ENCODE results near the gene ARHGAP31.
A peak's percentile ranks its signal among the peaks of the same experiment; 100 is the strongest.
"Not testable (repeated sequence)": the region's sequence is repeated elsewhere in the genome, so short reads cannot be mapped to it uniquely, and the experiment has no call there.

The ARHGAP31 gene

DNA sequence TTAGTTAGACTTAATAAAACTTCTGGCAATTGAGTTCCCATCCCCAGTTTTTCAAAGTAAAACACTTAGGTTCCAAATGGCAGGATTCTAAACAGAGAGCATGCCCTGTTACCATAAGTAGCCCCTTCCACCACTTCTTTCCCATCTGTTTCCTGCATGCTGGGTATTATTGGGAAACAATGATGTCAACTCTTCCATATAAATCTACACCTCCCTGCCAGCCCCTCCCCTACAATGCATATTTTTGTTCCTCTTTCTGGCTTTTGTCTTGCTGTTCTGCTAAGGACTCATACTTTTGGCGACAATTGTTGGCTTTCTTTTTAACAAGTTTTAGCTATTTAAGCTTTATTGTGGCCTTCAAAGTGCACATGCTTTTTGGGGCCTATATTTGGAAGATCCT lies 11.1 kb downstream of the ARHGAP31 start:
- H3K9me3 ChIP-seq = no peaks in the 10 kb centered on the region
- H3K27me3 ChIP-seq = no peaks in the 10 kb centered on the region
- H3K4me3 ChIP-seq = no peak overlapping the region
- no peak overlapping the region for H3K27ac ChIP-seq
- 0 out of 2 replicates have a peak, but pooled peaks cover 8% of the 10 kb centered on the region for H3K4me1 ChIP-seq
- no peaks in the 10 kb centered on the region for H4K20me1 ChIP-seq
- no peaks in the 10 kb centered on the region for H3K36me3 ChIP-seq
- H3K4me2 ChIP-seq = no peak overlapping the region
- no peak overlapping the region for H3K9ac ChIP-seq
- no peak for TF ChIP-seq Cebpa-rat (IDR thresholded peaks at IDR 0.05)

GRCh38 chr3:119306378-119306777 lies 12.2 kb downstream of the ARHGAP31 start:
- H3K4me1 ChIP-seq = peaks cover 11% of the 10 kb centered on the region
- H3K27me3 ChIP-seq, H4K20me1 ChIP-seq, H3K4me2 ChIP-seq, H3K4me3 ChIP-seq, H3K9me3 ChIP-seq, H3K9ac ChIP-seq, H3K27ac ChIP-seq, H3K36me3 ChIP-seq: not testable (repeated sequence)

GRCh38 chr3:119308355-119308754 lies 14.2 kb downstream of the ARHGAP31 start:
- Histone ChIP-seq H3K9me3 (no peaks in the 10 kb centered on the region), H3K9ac (no peak overlapping the region), H3K4me2 (no peak overlapping the region), H3K36me3 (no peaks in the 10 kb centered on the region), H3K27ac (no peak overlapping the region), H3K4me3 (no peak overlapping the region), H4K20me1 (no peaks in the 10 kb centered on the region), H3K4me1 (peaks cover 8% of the 10 kb centered on the region), H3K27me3 (no peaks in the 10 kb centered on the region)
- no peak for TF ChIP-seq Cebpa-rat (IDR thresholded peaks at IDR 0.05)

DNA sequence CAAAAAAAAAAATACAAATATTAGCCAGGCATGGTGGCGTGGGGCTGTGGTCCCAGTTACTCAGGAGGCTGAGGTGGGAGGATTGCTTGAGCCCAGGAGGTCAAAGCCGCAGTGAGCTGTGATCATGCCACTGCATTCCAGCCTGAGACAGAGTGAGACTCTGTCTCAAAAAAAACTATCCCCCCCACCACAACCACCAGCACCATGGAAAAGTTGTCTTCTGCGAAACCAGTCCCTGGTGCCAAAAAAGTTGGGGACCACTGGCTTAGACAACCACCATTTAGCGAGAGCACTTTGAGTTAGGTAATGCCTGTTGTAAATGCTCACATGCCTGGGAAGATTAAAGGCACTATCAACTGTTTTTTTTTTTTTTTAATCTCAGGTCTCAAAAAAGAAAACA lies 15.4 kb downstream of the ARHGAP31 start:
- H3K36me3 ChIP-seq = no peaks in the 10 kb centered on the region
- H3K9me3 ChIP-seq = no peaks in the 10 kb centered on the region
- no peak overlapping the region for H3K27ac ChIP-seq
- no peak overlapping the region for H3K4me2 ChIP-seq
- no peak overlapping the region for H3K4me3 ChIP-seq
- no peak for TF ChIP-seq Cebpa-rat (IDR thresholded peaks at IDR 0.05)
- no peaks in the 10 kb centered on the region for H4K20me1 ChIP-seq
- H3K27me3 ChIP-seq = no peaks in the 10 kb centered on the region
- H3K4me1 ChIP-seq = peaks cover 8% of the 10 kb centered on the region
- no peak overlapping the region for H3K9ac ChIP-seq

- no peaks in the 10 kb centered on the region for H4K20me1 ChIP-seq
- no peak overlapping the region for H3K9ac ChIP-seq
- no peak overlapping the region for H3K4me2 ChIP-seq
- H3K27me3 ChIP-seq = no peaks in the 10 kb centered on the region
- H3K36me3 ChIP-seq = no peaks in the 10 kb centered on the region
- H3K9me3 ChIP-seq = no peaks in the 10 kb centered on the region
- H3K4me1 ChIP-seq = peaks cover 8% of the 10 kb centered on the region
- H3K4me3 ChIP-seq = no peak overlapping the region
- TF ChIP-seq Cebpa-rat (IDR thresholded peaks at IDR 0.05) = no peak
- no peak overlapping the region for H3K27ac ChIP-seq
Observed at GRCh38 chr3:119310071-119310470, 15.9 kb downstream of the ARHGAP31 start.

DNA sequence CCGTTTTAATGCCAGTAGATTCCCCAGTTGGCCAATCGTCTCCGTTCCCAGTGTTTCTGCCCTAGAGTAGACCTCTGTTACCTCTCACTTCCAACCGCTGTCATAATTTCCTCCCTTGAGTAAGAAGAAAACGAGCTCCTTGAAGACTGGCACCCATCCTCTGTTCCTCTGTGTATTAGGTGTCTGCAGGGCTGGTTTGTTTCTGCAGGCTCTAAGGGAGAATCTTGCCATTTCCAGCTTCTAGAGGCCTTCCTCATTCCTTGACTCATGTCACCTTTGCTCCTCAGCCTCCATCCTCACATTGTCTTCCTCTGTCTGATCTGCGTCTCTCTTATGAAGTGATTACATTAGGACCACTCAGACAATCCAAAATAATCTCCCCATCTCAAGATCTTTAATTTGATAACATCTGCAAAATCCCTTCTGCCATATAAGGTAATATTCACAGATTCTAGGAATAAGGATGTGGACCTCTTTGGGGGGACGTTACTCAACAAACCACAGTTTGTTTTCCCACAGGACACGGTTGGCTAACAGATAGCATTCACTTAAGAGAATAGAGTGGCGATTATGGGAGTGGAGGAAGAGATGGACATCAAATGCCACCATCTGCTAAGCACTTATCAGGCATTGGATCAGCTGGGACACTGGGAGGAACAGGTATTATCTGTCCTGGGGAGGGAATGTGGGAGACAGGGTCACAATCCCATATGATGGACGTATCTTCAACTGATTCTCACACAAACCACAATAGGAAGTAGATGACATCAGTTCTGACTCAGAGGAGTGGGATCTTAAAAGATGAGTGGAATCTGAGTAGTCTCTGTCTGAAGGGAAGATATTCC lies 17.1 kb downstream of the ARHGAP31 start:
- TF ChIP-seq Cebpa-rat (IDR thresholded peaks at IDR 0.05) = no peak
- H3K27me3 ChIP-seq = no peaks in the 10 kb centered on the region
- H3K9ac ChIP-seq = no peak overlapping the region
- H3K27ac ChIP-seq = no peak overlapping the region
- no peak overlapping the region for H3K4me3 ChIP-seq
- H3K36me3 ChIP-seq = no peaks in the 10 kb centered on the region
- peaks cover 8% of the 10 kb centered on the region for H3K4me1 ChIP-seq
- H3K4me2 ChIP-seq = peak overlapping the region; percentile 45
- no peaks in the 10 kb centered on the region for H3K9me3 ChIP-seq
- H4K20me1 ChIP-seq = no peaks in the 10 kb centered on the region

GRCh38 chr3:119313461-119313860 lies 19.3 kb downstream of the ARHGAP31 start:
- Histone ChIP-seq H3K4me1 (peaks cover 8% of the 10 kb centered on the region), H3K9me3 (no peaks in the 10 kb centered on the region), H3K27me3 (no peaks in the 10 kb centered on the region), H3K4me2 (no peak overlapping the region), H4K20me1 (no peaks in the 10 kb centered on the region), H3K36me3 (no peaks in the 10 kb centered on the region), H3K9ac (no peak overlapping the region), H3K27ac (no peak overlapping the region), H3K4me3 (no peak overlapping the region)
- TF ChIP-seq Cebpa-rat (IDR thresholded peaks at IDR 0.05) = no peak

DNA sequence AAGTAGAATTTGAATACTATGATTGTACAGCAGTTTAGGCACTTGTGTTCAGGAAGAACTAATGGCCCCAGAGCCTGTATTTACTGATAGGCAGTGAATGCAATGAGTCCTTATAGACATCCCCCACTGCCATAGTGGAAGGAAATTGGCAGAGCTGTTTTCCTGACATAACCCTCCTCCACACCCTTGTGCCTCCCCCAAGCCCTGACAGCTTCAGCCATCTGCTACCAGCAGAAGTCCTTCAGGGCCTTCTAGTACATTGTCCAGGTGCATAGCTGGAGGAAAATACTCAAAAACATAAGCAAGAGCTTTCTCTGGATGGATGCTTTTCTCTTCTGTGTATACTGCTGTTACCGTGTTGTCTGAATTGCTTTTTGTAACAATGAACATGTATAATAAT lies 20.6 kb downstream of the ARHGAP31 start:
- no peak overlapping the region for H3K9ac ChIP-seq
- peaks cover 8% of the 10 kb centered on the region for H3K4me1 ChIP-seq
- H3K36me3 ChIP-seq = no peaks in the 10 kb centered on the region
- no peak overlapping the region for H3K27ac ChIP-seq
- no peaks in the 10 kb centered on the region for H4K20me1 ChIP-seq
- no peaks in the 10 kb centered on the region for H3K9me3 ChIP-seq
- no peaks in the 10 kb centered on the region for H3K27me3 ChIP-seq
- H3K4me2 ChIP-seq = no peak overlapping the region
- no peak for TF ChIP-seq Cebpa-rat (IDR thresholded peaks at IDR 0.05)
- no peak overlapping the region for H3K4me3 ChIP-seq

DNA sequence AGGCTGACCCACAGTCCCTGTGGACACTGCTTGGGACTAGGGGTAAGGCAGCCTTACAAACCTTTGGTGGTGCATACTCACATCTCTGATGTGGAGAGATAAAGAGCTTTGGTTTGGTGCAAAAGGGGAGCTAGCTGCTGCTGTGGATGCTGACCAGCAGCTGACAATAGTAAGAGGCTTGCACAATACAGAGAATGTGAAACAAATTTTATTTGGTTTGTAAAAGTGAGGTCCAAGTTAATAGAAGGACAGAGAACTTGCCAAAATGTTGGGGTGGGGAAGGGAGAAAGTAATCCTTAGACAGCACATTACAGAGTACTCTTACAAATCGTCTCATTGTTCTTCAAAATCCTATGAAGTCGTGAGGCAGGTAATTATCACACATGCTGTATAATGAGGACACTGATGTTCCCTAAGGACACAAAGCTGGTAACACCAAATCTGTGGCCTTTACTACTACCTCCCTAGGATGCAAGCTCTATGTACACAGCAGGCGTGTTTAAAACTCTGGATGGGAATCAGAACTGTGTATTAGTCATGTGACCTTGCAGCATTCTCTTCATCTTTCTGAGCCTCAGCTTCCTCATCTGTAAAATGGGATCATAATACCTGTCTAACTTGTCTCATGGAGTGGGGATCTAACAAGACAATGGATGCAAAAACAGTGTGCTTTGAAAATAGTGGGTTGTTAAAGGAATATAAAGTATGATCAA lies 21.6 kb downstream of the ARHGAP31 start:
- no peak for TF ChIP-seq Cebpa-rat (IDR thresholded peaks at IDR 0.05)
- Histone ChIP-seq H3K27ac (no peak overlapping the region), H3K36me3 (no peaks in the 10 kb centered on the region)

GRCh38 chr3:119316313-119316670 lies 22.1 kb downstream of the ARHGAP31 start:
- Histone ChIP-seq H3K4me1 (peaks cover 11% of the 10 kb centered on the region), H3K36me3 (no peaks in the 10 kb centered on the region), H3K27me3 (no peaks in the 10 kb centered on the region), H3K4me3 (no peak overlapping the region), H3K9me3 (no peaks in the 10 kb centered on the region), H3K27ac (no peak overlapping the region), H4K20me1 (no peaks in the 10 kb centered on the region), H3K9ac (no peak overlapping the region), H3K4me2 (no peak overlapping the region)
- TF ChIP-seq Cebpa-rat (IDR thresholded peaks at IDR 0.05) = no peak

More for the DNA sequence above, 21.6 kb downstream of the ARHGAP31 start:
- no peak overlapping the region for H3K9ac ChIP-seq
- no peaks in the 10 kb centered on the region for H4K20me1 ChIP-seq
- no peak overlapping the region for H3K4me2 ChIP-seq
- no peak overlapping the region for H3K4me3 ChIP-seq
- H3K9me3 ChIP-seq = no peaks in the 10 kb centered on the region
- no peaks in the 10 kb centered on the region for H3K27me3 ChIP-seq
- peaks cover 11% of the 10 kb centered on the region for H3K4me1 ChIP-seq
